PC-9 (cell line): ENCODE measurements around the gene TERT.

Experiments used
- CTCF ChIP-seq: fragments of 200-600 bp; sonication (generic); conservative IDR thresholded peaks from 2 replicates; pipeline ENCODE4 v1.6.1; 2017; ENCODE audit warnings: mixed run types, antibody characterized with exemption, mild to moderate bottlenecking, moderate library complexity
- EZH2 ChIP-seq: fragments of 200-600 bp; sonication (generic); IDR thresholded peaks from 2 replicates; pipeline ENCODE4 v1.8.0; 2017; ENCODE audit warnings: antibody characterized with exemption, low read depth

DNA sequence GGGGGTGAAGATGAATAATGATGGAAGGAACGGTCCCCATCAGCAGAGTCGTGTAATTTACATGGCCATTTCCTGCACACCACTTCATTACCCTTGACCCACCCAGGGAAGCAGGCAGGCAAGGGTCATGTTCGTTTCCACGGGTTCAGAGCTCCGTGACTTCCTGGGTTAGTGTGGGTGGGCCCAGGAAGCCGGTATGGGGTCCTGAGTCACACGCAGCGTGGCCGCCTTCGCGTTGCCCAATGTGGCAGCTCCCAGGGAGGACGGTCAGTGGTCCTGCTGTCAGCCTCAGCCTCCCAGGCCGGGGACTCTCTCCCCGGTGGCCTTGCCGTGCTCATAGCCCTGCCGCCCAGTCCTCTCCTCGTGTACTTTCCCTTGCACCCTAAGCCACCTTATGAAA is 5.1 kb upstream of the TERT start:
- no peak for TF ChIP-seq EZH2
- no peak for TF ChIP-seq CTCF
